Brain microvascular endothelial cell (primary cell): Measurements from ENCODE around the gene KDM5A.

ENCODE experiments used
- DNase-seq: peaks from one replicate; pipeline ENCODE4 v3.0.0-alpha.2; 2020
- H3K27ac ChIP-seq: fragments of 250-450 bp; sonication (Bioruptor Pico); 2 replicates; pipeline ENCODE4 v1.5.1; 2020; ENCODE audit warnings: mild to moderate bottlenecking, moderate library complexity
- H3K27me3 ChIP-seq: fragments of 250-450 bp; sonication (Bioruptor Pico); replicated peaks from 2 replicates; pipeline ENCODE4 v1.5.1; 2020; ENCODE audit warnings: mild to moderate bottlenecking
- H3K36me3 ChIP-seq: fragments of 250-450 bp; sonication (Bioruptor Pico); replicated peaks from 2 replicates; pipeline ENCODE4 v1.5.1; 2020; ENCODE audit warnings: mild to moderate bottlenecking
- H3K4me3 ChIP-seq: 2 replicates; pipeline ENCODE4 v1.5.1; 2011; ENCODE audit warnings: low read depth, mild to moderate bottlenecking, control low read depth, low read length, moderate library complexity
- in situ Hi-C: cut with HindIII; loops from 2 replicates; pipeline ENCODE4 v1.10.0; 2017; ENCODE audit warnings: low sequenced_read_pairs, low pct_ligation_motif_present
- TF ChIP-seq, protein P1 (sequence below): IDR thresholded peaks from 2 replicates; pipeline ENCODE4 v1.5.1; 2011; ENCODE audit warnings: low read depth, mild to moderate bottlenecking, moderate library complexity, low read length, control low read depth, inconsistent platforms; ENCODE audit errors: missing control alignments

KDM5A gene

DNA sequence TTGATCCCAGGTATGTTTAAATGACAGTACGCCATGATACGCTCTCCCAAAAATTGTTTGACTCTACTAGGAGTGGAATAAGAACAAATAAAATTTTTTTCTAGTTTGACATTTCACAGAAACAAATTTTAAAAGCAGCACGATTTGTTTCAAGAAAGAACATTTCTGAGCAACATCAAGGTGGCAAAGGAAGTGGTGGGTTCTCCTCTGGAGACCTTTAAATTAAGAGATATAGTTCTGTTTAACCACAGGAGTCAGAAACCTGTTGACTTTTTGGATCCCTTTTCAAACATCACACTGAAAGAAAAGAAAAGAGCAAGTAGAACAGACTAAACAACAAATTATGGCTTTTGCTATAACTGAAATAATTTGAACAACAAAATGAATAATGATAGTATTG lies 124.0 kb downstream of the KDM5A start:
- no peak overlapping the region for H3K4me3 ChIP-seq
- in situ Hi-C loops = no loop called here
- no peaks in the 10 kb centered on the region for H3K27me3 ChIP-seq
- H3K36me3 ChIP-seq = no peaks in the 10 kb centered on the region
- H3K27ac ChIP-seq = no peak overlapping the region
- TF ChIP-seq, protein P1, sequence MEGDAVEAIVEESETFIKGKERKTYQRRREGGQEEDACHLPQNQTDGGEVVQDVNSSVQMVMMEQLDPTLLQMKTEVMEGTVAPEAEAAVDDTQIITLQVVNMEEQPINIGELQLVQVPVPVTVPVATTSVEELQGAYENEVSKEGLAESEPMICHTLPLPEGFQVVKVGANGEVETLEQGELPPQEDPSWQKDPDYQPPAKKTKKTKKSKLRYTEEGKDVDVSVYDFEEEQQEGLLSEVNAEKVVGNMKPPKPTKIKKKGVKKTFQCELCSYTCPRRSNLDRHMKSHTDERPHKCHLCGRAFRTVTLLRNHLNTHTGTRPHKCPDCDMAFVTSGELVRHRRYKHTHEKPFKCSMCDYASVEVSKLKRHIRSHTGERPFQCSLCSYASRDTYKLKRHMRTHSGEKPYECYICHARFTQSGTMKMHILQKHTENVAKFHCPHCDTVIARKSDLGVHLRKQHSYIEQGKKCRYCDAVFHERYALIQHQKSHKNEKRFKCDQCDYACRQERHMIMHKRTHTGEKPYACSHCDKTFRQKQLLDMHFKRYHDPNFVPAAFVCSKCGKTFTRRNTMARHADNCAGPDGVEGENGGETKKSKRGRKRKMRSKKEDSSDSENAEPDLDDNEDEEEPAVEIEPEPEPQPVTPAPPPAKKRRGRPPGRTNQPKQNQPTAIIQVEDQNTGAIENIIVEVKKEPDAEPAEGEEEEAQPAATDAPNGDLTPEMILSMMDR = no peak
- DNase-seq = no peak

DNA sequence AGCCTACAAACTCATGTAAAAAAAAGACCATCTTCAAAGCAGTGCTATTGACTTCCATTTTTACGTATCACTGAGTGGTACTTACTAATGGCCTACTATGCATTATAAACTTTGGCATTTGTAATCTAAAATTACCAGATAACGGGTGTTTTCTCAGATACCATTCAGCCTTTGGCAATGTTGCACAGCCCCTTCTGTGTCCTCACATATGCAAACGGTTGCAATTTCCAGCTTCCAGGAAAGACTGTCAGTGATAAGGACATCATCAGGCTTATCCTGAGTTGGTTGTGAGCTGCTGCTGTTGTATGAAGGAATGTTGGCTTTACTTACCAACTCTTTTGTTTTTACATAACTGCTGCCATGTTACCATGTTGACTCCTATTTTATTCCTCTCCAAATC lies 124.9 kb downstream of the KDM5A start:
- no peak for DNase-seq
- in situ Hi-C loops = no loop called here
- Histone ChIP-seq H3K27ac (no peak overlapping the region), H3K36me3 (no peaks in the 10 kb centered on the region), H3K4me3 (no peak overlapping the region), H3K27me3 (no peaks in the 10 kb centered on the region)
- TF ChIP-seq, protein P1 = no peak

DNA sequence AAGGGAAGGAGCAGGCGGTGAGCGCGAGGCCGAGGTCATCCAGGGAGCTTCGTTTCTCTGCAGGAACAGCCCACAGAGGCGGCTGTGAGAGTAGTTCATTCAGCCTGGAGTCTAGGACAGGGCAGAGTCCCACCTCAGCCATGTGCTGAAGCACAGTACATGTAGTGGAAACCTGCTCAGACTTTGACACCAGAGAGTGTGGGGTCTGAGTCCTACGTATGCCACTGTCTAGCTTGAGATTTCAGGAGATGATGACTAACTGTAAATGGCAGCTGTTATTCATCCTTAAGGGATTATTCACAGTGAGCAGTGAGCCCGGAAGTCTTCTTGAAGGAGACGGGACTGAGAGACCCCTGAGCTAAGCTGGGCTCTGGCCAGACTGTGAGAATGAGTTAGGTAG lies 125.5 kb downstream of the KDM5A start:
- TF ChIP-seq, protein P1 = no peak
- Histone ChIP-seq H3K27me3 (no peaks in the 10 kb centered on the region), H3K4me3 (no peak overlapping the region), H3K27ac (no peak overlapping the region), H3K36me3 (no peaks in the 10 kb centered on the region)
- in situ Hi-C loops = no loop called here
- peak; percentile 67 for DNase-seq

DNA sequence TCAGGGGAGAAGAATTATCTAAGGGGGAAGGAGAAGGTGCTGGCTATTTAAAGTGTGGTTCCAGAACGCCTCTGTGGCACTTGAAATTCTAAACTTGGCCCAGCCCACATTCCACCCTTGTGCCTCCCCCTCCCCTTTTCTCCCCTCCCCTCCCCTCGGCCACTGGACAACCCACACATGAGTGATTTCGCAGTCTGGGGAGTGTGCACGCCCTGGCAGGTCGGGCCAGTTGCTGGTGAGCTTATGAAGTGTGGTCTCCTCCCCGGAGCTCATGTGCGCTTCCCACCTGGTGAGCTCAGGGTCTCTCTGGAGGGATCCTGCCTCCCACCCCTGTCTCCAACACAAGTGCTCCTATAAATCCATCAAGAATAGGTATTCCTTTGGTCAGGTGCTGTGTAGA lies 126.3 kb downstream of the KDM5A start, which contains the start of gene SLC6A13:
Gene SLC6A13 (minus strand): TSS at position 20 of the 400 bp plus-strand sequence. CDS start 2,784 bp downstream, outside the sequence.
- Histone ChIP-seq H3K4me3 (no peak within 1 kb of the TSS), H3K36me3 (no peaks in the 10 kb centered on the region), H3K27me3 (no peaks in the 10 kb centered on the region), H3K27ac (no peak within 1 kb of the TSS)
- in situ Hi-C loops = no loop called here
- DNase-seq = no peak
- TF ChIP-seq, protein P1 = no peak

DNA sequence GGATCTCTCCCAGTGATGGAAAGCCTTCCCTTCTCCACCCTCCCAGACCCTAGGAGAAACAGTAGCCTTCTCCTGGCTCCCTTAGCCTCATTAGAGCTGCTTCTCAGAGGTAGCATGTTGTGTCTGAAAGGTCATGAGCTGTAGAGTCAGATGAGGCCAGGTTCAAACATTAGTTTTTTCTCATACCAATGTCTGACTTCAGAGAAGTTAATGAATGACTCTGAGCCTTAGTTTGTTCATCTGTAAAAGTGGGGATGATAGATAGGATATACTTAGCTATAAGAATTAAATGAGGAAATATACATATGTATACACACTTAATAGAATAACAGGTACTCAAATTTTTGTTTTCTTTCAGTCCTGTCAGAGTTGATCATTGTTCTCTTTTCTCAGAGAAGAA lies 127.0 kb downstream of the KDM5A start:
- Histone ChIP-seq H3K36me3 (no peaks in the 10 kb centered on the region), H3K4me3 (no peak overlapping the region), H3K27ac (no peak overlapping the region), H3K27me3 (no peaks in the 10 kb centered on the region)
- DNase-seq = no peak
- TF ChIP-seq, protein P1 = no peak
- in situ Hi-C loops = no loop called here
